Measurements from ENCODE around the gene JSRP1.

The JSRP1 gene

DNA sequence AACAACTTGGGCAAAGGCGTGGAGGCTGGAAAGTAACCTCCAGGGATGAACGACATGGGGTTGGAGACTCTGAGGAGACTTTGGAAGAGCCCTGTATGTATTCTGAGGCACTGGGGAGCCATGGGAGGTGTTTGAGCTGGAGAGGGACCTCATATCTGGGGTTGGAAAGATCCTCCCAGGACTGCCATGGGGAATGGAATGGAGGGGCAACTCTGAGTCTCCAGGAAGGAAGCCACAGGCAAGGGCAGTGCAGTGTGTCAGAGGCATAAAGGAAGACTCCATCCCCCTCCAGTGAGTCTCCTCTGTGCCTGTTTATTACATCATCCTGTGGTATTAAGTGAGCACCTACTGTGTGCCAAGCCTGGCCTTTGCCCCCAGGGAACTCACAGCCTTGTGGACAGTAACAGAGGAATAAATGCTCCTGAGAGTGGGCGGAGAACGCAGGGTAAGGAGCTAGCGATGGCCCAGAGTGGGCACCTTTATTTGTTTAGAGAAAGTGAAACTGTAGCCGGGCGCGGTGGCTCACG is 18.0 kb upstream of the JSRP1 start:
- no peaks in the 10 kb centered on the region for H3K36me3 ChIP-seq (ENCODE audit: control insufficient read depth, insufficient read depth, low read length)
- peaks cover 29% of the 10 kb centered on the region for H3K79me2 ChIP-seq
- no peaks in the 10 kb centered on the region for H3K9me3 ChIP-seq (ENCODE audit: control insufficient read depth, low read length)
- no peak overlapping the region for H2AFZ ChIP-seq
- H3K4me3 ChIP-seq (ENCODE audit: low read depth, low read length): no peak overlapping the region
- H3K4me1 ChIP-seq: peaks cover 16% of the 10 kb centered on the region
- H3K27me3 ChIP-seq (ENCODE audit: control insufficient read depth, insufficient read depth, low read length): no peaks in the 10 kb centered on the region
- TF ChIP-seq, protein P1, sequence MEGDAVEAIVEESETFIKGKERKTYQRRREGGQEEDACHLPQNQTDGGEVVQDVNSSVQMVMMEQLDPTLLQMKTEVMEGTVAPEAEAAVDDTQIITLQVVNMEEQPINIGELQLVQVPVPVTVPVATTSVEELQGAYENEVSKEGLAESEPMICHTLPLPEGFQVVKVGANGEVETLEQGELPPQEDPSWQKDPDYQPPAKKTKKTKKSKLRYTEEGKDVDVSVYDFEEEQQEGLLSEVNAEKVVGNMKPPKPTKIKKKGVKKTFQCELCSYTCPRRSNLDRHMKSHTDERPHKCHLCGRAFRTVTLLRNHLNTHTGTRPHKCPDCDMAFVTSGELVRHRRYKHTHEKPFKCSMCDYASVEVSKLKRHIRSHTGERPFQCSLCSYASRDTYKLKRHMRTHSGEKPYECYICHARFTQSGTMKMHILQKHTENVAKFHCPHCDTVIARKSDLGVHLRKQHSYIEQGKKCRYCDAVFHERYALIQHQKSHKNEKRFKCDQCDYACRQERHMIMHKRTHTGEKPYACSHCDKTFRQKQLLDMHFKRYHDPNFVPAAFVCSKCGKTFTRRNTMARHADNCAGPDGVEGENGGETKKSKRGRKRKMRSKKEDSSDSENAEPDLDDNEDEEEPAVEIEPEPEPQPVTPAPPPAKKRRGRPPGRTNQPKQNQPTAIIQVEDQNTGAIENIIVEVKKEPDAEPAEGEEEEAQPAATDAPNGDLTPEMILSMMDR (IDR thresholded peaks at IDR 0.05): no peak
- no peak overlapping the region for H3K4me2 ChIP-seq (ENCODE audit: low read length)
- peak overlapping the region; percentile 46 for H3K27ac ChIP-seq
- no peak overlapping the region for H3K9ac ChIP-seq

DNA sequence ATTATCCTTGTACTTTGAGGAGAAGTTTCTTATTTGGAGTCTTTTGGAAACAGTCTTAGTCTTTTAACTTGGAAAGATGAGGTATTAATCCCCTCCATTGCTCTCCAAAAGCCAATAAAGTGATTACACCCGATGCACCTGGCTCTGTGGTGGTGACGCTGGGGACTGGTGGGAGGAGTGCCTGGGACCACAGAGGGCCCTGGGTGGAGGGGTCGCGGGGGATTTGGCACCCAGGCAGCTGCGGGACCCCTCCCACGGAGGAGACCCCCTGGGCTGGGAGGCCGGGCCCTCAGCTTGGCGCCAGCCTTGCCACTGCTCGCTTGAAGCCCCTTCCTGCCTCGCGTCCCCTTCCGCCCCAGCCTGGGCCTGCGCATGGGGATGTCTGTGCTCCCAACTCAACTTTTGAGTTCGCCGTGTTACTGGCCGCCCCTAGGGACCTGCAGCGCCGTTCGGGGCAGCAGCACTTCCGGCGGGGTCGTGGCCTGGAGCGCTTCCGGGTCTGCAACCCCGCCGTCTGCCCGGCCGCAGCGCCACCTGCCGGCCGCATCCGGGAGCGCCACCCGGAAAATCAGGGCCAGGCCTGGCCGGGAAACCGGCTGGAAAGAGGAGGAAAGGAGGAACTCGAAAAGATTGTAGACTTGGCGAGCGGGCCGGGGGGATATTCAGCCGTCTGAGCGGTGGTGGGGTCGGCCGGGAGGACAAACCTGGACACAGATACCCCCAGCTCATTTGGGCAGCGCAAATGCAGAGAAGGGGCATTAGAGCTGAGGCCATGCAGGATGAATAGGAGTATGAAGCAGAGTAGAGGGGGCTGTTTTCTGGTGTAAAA is 17.4 kb upstream of the JSRP1 start:
- Histone ChIP-seq H3K27ac (peak overlapping the region; percentile 46), H3K4me1 (peaks cover 16% of the 10 kb centered on the region), H3K4me3 (ENCODE audit: low read depth, low read length) (no peak overlapping the region)

DNA sequence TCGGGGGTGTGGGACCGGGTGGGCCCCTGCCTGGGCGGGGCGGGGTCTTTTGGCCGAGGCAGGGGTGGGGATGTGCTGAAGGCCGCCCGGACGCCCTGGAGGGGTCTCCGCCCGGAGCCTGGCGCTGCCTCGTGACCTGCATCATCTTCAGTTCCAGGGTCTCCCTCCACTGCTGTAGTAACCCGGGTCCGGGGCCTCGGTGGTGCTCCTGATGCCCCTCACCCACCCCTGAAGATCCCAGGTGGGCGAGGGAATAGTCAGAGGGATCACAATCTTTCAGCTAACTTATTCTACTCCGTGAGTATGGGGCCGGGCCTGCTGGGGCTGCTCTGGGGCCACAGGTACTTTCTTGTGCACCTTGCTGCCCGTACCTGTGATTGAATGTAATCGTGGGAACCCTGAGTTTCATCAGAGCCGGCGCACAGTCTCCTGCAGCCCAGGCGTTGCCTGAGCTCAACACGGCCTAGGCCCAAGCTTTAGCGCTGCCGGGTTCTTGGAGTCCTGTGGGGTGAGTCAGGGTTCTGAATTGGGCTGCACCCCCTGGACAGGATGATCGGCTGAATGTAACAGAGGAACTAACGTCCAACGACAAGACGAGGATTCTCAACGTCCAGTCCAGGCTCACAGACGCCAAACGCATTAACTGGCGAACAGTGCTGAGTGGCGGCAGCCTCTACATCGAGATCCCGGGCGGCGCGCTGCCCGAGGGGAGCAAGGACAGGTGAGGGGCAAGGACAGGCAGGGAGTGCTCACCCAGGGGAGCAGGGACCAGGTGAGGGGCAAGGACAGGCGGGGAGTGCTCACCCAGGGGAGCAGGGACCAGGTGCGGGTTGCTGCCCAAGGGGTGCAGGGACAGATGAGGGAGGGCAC is 15.3 kb upstream of the JSRP1 start:
- H3K27ac ChIP-seq: peak overlapping the region; percentile 98
- H3K79me2 ChIP-seq: peaks cover 29% of the 10 kb centered on the region
- peak overlapping the region; percentile 81 for H3K4me3 ChIP-seq (ENCODE audit: low read depth, low read length)
- H3K4me2 ChIP-seq (ENCODE audit: low read length): peak overlapping the region; percentile 86
- H3K27me3 ChIP-seq (ENCODE audit: control insufficient read depth, insufficient read depth, low read length): no peaks in the 10 kb centered on the region
- H3K36me3 ChIP-seq (ENCODE audit: control insufficient read depth, insufficient read depth, low read length): no peaks in the 10 kb centered on the region
- peaks cover 16% of the 10 kb centered on the region for H3K4me1 ChIP-seq
- peak overlapping the region; percentile 46 for H3K9ac ChIP-seq
- no peaks in the 10 kb centered on the region for H3K9me3 ChIP-seq (ENCODE audit: control insufficient read depth, low read length)
- no peak overlapping the region for H2AFZ ChIP-seq
- TF ChIP-seq, protein P1 (IDR thresholded peaks at IDR 0.05): no peak

More for the DNA sequence above, 17.4 kb upstream of the JSRP1 start:
- no peaks in the 10 kb centered on the region for H3K36me3 ChIP-seq (ENCODE audit: control insufficient read depth, insufficient read depth, low read length)
- no peaks in the 10 kb centered on the region for H3K27me3 ChIP-seq (ENCODE audit: control insufficient read depth, insufficient read depth, low read length)
- H3K79me2 ChIP-seq: peaks cover 29% of the 10 kb centered on the region
- H2AFZ ChIP-seq: no peak overlapping the region
- H3K9ac ChIP-seq: no peak overlapping the region
- TF ChIP-seq, protein P1 (IDR thresholded peaks at IDR 0.05): peak; percentile 95
- peak overlapping the region; percentile 52 for H3K4me2 ChIP-seq (ENCODE audit: low read length)
- H3K9me3 ChIP-seq (ENCODE audit: control insufficient read depth, low read length): no peaks in the 10 kb centered on the region

DNA sequence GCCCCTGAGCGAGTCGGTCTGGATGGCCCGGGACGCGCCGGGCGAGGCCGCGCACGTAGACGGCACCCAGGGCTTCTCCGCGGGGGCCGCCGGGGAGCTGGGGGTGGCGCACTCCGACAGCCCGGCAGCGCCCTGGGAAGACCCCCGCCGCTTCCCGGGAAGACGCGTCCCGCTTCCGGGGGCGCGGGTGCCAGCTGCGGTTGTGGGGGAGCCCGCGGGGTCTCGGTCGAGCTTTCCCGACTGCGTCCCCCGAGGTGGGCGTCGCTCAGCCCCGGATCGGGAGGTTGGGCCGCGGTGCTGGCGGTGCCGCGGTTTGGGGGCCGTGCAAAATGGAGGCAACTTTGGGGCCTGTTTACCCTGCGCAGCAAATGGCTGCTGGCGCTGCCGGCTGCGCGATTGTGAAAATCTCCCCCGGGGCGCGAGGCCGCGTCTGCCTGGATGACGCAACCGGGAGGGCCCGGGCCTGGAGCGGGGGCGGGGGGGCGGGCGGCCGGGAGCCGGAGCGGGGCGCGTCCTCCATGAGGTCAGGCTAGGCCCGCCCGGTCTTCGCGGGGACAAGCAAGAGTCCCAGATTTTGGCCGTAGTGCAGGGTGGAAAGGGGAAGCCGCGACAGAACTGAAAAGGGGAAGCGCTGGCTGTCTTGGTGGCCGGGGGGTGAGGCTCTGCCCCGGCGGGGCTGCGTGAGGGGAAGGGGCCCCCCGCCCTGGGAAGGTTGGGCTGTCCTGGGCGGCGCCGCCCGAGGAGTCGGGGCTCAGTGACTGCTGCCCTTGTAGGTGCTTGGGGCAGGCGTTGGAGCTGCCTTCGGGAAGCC is 14.4 kb upstream of the JSRP1 start:
- Histone ChIP-seq H3K4me1 (peaks cover 16% of the 10 kb centered on the region), H3K4me3 (ENCODE audit: low read depth, low read length) (peak overlapping the region; percentile 81), H3K4me2 (ENCODE audit: low read length) (peak overlapping the region; percentile 86), H3K27me3 (ENCODE audit: control insufficient read depth, insufficient read depth, low read length) (no peaks in the 10 kb centered on the region), H2AFZ (no peak overlapping the region), H3K79me2 (peaks cover 29% of the 10 kb centered on the region), H3K36me3 (ENCODE audit: control insufficient read depth, insufficient read depth, low read length) (no peaks in the 10 kb centered on the region), H3K27ac (peak overlapping the region; percentile 98), H3K9ac (peak overlapping the region; percentile 99), H3K9me3 (ENCODE audit: control insufficient read depth, low read length) (no peaks in the 10 kb centered on the region)
- TF ChIP-seq, protein P1 (IDR thresholded peaks at IDR 0.05): no peak

Measured in parathyroid adenoma (tissue), 2 donors.